GM18526 (cell line): ENCODE results near the gene CEP192.

Source experiments
- POLR2A ChIP-seq: IDR thresholded peaks from 3 replicates; pipeline ENCODE4 v1.6.1; 2011; ENCODE audit not compliant: insufficient read length; ENCODE audit errors: extremely low read depth

Gene CEP192, protein sequence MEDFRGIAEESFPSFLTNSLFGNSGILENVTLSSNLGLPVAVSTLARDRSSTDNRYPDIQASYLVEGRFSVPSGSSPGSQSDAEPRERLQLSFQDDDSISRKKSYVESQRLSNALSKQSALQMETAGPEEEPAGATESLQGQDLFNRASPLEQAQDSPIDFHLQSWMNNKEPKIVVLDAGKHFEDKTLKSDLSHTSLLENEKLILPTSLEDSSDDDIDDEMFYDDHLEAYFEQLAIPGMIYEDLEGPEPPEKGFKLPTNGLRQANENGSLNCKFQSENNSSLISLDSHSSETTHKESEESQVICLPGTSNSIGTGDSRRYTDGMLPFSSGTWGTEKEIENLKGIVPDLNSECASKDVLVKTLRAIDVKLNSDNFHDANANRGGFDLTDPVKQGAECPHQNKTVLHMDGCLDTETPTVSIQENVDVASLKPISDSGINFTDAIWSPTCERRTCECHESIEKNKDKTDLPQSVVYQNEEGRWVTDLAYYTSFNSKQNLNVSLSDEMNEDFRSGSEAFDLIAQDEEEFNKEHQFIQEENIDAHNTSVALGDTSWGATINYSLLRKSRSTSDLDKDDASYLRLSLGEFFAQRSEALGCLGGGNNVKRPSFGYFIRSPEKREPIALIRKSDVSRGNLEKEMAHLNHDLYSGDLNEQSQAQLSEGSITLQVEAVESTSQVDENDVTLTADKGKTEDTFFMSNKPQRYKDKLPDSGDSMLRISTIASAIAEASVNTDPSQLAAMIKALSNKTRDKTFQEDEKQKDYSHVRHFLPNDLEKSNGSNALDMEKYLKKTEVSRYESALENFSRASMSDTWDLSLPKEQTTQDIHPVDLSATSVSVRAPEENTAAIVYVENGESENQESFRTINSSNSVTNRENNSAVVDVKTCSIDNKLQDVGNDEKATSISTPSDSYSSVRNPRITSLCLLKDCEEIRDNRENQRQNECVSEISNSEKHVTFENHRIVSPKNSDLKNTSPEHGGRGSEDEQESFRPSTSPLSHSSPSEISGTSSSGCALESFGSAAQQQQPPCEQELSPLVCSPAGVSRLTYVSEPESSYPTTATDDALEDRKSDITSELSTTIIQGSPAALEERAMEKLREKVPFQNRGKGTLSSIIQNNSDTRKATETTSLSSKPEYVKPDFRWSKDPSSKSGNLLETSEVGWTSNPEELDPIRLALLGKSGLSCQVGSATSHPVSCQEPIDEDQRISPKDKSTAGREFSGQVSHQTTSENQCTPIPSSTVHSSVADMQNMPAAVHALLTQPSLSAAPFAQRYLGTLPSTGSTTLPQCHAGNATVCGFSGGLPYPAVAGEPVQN (N-terminal part only)

DNA sequence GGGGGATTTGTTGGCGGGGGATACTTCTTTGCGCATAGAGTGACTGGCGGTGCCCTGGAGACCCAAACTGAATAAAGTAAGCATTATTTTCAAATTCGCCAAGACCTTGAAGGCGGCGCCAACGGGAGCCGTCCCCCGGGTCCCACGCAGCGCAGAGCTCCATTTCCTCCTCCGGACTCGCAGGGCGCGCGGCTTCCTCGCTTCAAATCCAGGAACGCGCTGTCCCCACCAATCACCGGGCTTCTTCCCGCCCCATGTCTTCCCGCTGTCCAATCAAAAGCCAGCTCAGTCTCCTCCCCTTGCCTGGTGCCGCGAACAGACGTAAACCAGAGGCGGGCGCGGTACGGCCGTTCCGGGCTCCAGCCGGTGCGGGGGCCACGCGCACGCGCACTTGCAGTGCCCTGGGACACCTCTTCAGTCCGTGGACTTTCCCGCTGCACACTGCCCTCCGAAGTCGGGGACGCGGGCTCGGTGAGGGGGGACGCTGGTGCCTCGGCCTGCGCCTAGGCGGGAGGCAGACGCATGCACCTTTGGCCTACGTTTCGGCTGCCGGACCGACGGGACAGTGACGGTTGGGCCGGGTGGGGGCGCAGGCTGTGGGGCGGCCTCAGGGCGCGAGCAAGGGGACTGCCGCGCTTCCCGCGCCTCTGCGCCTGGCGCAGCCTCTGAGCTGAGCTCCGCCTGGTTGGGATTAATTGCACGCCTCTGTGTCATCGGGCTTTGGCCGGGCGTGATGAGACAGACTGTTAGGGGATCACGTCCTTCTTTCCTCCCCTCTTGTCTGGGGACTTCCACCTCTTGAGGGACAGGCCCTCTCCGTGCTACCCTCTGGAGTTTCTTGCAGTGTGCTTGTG is at the start of gene CEP192:
TSS of gene CEP192 (plus strand) at position 396 of the 854 bp plus-strand sequence. CDS start 8,063 bp downstream, outside the sequence.
- peak; percentile 89 for TF ChIP-seq POLR2A

DNA sequence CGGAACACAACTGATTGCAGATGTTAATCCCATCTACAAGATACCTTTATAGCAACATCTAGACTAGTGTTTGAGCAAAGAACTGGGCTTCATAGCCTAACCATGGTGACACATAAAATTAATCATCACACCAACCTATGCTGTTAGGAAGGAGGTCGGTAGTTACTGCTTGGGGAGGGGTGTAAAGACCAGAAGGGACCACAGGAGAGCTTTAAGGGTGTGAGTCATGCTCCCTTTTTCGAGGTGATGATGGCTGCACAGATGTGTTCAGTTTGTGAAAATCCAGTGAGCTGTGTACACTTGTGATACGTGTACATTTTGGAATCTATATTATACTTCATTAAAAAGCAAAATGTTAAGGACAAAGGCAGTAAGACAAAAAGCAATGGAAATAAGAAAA is 47.9 kb upstream of the CEP192 start:
- no peak for TF ChIP-seq POLR2A

DNA sequence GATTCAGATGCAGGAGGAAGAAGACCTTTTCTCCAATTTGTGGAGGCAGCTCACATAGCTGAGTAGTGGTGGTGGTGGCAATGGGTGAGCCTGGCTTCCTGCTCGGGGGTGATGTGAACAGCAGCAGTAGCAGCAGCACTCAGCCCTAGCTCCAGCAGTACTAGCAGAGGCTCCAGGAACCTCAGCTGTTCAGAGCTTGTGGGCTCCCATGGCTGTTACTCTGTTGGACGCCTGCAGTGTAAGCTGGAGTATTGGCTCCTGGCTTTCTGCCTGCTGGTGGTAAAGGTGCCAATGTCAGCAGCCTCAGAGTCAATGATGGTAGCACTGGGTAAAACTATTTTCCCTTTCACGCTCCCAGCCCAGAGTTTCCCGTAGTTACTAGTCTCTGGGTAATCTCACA is 46.5 kb upstream of the CEP192 start:
- no peak for TF ChIP-seq POLR2A

DNA sequence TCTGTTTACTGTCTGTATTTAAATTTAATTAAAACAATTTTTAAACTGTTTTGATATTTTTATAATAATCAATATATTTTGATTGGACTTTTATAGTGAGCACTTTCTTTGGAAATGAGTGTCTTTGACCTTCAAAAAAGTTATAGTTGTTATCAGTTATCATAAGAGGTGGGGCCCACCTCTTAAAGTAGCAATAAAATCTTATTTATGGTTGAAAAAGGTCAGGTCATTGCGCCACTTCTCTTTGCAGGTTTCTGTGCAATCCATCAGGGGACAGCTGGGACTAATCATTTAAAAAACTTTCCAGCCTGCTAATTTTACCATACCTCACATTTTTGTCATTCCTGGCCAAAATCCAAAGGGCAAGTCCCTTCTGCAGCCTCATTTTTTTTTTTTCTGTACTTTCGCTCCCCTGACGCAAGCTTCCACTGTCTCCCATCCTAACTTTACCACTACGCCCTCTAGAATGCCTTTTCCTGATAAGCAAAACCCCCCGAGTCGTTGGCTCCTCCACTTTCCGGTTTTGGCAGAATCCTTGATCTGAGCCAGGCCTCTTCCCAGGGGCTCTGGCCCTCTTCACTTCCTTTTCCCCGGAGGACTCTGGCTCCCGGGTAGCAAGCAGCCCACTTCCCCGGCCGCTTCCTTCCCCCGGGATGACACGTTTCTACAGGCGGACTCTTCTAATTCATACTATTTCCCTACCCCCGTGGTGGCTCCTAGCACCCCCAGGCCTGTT is 44.4 kb upstream of the CEP192 start:
- no peak for TF ChIP-seq POLR2A

DNA sequence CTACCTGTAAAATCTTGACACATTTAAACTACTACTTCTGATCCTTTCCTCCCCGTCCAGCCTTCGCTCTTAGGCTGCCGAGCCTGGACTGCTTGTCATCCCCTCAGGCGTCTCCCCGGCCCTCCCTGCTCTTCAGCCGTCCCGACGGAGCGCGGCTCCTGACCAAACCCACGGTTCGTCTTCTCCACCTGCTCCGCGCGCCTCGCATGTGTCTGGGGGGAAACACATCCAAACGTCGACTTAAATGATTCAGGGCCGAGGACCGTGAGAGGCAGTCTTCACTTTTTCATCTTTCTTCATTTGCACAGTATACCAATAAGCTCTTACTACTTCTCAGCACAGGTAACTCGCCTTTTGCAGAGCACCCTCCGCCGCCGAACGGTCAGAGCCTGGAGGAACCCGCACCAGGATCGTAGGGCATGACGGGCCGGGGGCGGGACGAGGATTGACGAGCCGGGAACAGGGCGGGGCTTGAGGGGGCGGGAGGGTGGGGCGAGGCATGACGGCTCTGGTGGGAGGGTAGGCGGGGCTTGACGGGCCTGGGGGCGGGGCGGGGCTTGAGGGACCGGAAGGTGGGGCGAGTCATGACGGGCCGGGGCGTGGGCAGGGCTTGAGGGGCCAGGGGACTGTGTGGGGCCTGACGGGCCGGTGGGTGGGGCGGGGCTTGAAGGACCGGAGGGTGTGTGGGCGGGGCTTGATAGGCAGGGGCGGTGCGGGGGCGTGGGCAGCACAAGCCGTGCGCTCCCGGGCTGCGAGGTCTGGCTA is 43.7 kb upstream of the CEP192 start, which contains the start of gene SEH1L:
TSS of gene SEH1L (plus strand) at position 727 of the 765 bp plus-strand sequence. CDS start 111 bp downstream, outside the sequence.
- TF ChIP-seq POLR2A: peak; percentile 55

DNA sequence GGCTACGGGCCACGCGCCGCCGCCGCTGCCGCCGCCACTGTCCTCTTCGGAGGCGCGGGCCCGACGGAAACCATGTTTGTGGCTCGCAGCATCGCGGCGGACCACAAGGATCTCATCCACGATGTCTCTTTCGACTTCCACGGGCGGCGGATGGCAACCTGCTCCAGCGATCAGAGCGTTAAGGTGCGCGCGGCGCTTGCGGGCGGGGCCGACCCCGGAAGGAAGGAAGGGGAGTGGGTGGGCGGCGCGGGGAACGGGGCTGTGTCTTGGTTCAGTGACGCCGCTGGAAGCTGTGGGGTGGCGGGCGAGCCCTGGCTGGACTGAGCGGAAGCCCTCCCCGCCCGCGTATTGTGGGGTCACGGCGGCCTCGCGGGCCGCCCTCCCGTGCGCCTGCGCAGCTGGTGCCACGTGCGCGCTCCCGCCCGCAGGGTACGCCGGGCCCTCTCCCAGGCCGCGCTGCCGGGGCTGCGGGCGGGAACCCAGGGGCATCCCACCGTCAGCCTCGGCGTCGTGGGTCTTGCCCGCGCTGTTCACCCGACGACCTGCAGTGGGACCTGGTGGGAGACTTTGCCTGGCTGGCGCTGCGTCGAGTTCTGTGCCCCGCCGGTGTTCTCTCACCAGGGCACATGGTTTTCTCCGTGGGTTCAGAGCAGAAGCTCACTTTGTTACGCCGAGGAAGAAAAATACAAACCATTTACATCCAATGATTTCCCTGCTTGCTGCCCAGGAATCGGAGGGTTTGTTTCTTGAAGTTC is 42.9 kb upstream of the CEP192 start:
- TF ChIP-seq POLR2A: peak; percentile 72

DNA sequence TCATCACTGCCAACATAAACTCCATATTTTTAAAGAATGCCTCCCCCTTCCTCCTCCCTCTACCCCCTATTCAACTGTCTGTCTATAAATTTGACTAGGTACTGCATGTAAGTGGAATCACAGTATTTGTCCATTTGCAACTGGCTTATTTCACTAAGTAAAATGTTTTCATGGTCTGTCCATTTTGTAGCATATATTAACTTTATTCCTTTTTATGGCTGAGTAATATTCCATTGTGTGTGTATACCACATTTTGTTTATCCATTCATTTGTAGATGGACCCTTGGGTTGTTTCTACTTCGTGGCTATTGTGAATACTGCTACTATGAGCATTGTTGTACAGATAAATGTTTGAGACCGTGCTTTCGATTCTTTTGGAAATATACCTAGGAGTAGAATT is 32.7 kb upstream of the CEP192 start:
- no peak for TF ChIP-seq POLR2A

DNA sequence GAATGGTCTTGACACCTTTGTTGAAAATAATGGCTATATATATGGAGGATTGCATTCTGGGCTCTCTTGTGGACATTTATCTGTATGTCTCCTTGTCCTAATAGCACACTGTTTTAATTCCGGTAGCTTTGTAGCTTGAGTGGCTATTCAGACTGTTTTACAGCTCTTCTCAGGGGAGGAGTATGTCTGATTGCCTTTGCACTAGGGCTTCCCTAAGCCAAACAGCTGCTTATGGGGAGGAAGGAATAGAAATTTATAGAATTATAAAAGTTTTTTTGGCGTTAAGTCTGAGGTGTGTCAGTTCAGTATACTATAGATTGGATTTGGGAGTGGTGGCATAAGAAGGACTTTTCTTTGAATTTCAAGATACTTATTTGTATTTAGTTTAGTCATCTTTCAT is 30.8 kb upstream of the CEP192 start:
- TF ChIP-seq POLR2A: no peak

DNA sequence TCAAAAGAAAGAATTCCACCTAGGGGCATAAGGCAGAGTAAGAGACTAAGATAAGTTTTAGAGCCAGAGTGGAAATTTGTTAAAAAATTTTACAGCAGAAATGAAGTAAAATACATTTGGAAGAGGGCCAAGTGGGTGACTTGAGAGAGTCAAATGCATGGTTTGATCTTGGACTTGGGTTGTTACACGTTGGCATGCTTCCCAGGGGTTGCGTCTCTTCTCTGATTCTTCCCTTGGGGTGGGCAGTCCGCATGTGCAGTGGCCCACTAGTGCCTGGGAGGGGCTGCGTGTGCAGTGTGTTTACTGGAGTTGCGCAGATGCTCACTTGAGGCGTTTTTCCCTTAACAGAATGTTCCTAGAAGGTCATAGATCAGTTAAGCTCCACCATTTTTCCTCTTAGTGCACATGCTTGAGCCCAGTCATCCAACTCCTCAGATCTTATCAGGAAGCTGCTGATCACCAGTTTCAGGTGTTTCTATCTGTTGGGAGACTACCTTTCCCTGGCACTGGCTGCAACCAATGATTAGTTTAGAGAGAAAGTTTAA is 30.2 kb upstream of the CEP192 start:
- TF ChIP-seq POLR2A: no peak

DNA sequence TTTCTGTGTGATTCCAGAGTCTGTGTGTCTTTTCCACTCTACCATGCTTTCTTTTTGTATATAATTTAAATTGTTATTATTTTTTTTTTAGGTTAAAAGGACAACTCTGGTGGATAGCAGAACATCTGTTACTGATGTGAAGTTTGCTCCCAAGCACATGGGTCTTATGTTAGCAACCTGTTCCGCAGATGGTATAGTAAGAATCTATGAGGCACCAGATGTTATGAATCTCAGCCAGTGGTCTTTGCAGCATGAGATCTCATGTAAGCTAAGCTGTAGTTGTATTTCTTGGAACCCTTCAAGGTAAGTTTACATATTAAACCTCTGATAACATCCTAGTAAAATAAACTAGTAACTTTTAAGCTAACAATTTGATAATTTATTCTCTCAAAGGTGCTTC is 28.1 kb upstream of the CEP192 start:
- no peak for TF ChIP-seq POLR2A

DNA sequence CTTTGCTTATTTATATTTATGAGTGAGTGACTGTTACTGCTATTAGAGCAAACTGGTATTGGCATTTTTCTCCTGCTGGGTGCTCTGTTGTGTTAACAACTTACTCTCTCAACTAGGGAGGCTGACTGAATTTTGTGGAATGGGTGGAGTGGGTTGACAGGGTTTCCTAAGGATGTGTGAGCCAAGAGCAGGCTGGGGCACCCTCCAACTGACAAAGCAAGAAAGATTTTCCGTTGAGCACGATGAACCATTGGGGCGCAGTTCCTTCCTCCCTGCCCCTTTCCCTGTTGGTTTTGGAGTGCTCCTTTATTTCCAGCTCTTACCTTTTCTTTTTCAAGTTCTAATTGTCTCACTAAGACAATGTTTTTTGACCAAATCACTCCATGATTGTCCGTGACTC is 23.0 kb upstream of the CEP192 start:
- no peak for TF ChIP-seq POLR2A

DNA sequence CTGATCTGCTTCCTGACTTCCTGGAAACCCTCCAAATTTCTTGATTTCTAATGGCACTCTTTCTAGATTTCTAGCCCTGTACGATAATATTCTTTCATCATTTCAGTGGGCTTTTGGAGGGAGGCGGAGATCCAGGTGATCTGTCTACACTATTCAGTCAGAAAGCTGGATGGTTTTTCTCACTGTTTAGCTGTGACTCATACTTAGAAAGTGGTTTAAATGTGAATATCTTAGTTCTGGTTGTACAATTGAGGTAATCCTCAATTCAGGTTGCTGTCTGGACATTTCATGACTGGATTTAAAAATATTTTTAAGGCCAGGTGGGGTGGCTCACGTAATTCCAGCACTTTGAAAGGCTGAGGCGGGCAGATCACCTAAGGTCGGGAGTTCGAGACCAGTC is 22.5 kb upstream of the CEP192 start:
- no peak for TF ChIP-seq POLR2A
